ENCODE measurements around the gene HELT.

- no peak for TF ChIP-seq MAX (CRISPR knock-in tag; IDR thresholded peaks at IDR 0.05)
- no peak for TF ChIP-seq NFYB (CRISPR knock-in tag; conservative IDR thresholded peaks at IDR 0.05; ENCODE audit: low read depth)
- no peak for TF ChIP-seq CTCF (IDR thresholded peaks at IDR 0.05)
- TF ChIP-seq, protein P1, sequence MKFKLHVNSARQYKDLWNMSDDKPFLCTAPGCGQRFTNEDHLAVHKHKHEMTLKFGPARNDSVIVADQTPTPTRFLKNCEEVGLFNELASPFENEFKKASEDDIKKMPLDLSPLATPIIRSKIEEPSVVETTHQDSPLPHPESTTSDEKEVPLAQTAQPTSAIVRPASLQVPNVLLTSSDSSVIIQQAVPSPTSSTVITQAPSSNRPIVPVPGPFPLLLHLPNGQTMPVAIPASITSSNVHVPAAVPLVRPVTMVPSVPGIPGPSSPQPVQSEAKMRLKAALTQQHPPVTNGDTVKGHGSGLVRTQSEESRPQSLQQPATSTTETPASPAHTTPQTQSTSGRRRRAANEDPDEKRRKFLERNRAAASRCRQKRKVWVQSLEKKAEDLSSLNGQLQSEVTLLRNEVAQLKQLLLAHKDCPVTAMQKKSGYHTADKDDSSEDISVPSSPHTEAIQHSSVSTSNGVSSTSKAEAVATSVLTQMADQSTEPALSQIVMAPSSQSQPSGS (CRISPR knock-in tag; IDR thresholded peaks at IDR 0.05; ENCODE audit: borderline replicate concordance, low read depth): no peak
- TF ChIP-seq SP1 (CRISPR knock-in tag; conservative IDR thresholded peaks at IDR 0.05): no peak
Observed at GRCh38 chr4:184993247-184993646, 25.0 kb upstream of the HELT start.
